Psoas muscle (tissue), 8 donors: Measurements from ENCODE around the gene MGLL. TPM values are rescaled to one million over a fixed set of nuclear protein-coding genes. Genes with fewer than 3 reads are reported as not detected.

Source experiments
- ATAC-seq, 4 donors: fragments of 200-7000 bp; cut with Tn5 transposase; one replicate each; pipeline ENCODE4 v1.9.1; 2020; ENCODE audit warnings: moderate library complexity in 3 of 4, mild to moderate bottlenecking in 2 of 4
- DNase-seq, 2 donors: peaks; one replicate each; pipeline ENCODE4 v3.0.0-alpha.2; 2020
- H3K27ac ChIP-seq: fragments of 200-600 bp; one replicate; pipeline ENCODE4 v1.8.0; 2022
- H3K27me3 ChIP-seq, 3 donors: fragments of 200-600 bp in 1 of 3; one replicate each; pipeline versions ENCODE4 v1.6.1 to v1.8.0; 2013 to 2022; ENCODE audit warnings: low read length in 2 of 3, mild to moderate bottlenecking in 2 of 3, moderate library complexity in 1 of 3; ENCODE audit not compliant: insufficient read depth in 3 of 3
- H3K36me3 ChIP-seq, 2 donors: fragments of 200-600 bp in 1 of 2; one replicate each; pipeline versions ENCODE4 v1.6.1 to v1.8.0; 2013 to 2022; ENCODE audit warnings: low read depth in 1 of 2, mild to moderate bottlenecking in 1 of 2, moderate library complexity in 1 of 2; ENCODE audit not compliant: insufficient read depth in 1 of 2
- H3K4me1 ChIP-seq: fragments of 200-600 bp; one replicate; pipeline ENCODE4 v1.8.0; 2022
- H3K4me3 ChIP-seq: fragments of 200-600 bp; one replicate; pipeline ENCODE4 v1.8.0; 2022; ENCODE audit warnings: mild to moderate bottlenecking
- H3K9me3 ChIP-seq: fragments of 200-600 bp; one replicate; pipeline ENCODE4 v1.8.0; 2022
- WGBS, 3 donors: extraction: QIAGEN DNeasy Blood & Tissue Kit; methylation state at CpG; one replicate each; pipeline versions ENCODE4 v1.1.6 to v1.1.7; 2013; 5-methylcytosine and 5-hydroxymethylcytosine counted together
- intact Hi-C, 2 donors: fragments of 100-400 bp; cut with DNase I; formaldehyde crosslinking; loops; one replicate each; pipeline versions ENCODE4 v1.11.0 to v1.14.2; 2022
- polyA plus RNA-seq, 3 donors: library from polyadenylated mRNA; stranded (reverse); fragments of 200-250 nt; gene quantifications; one replicate each; pipeline ENCODE4 v1.2.3, GENCODE V29; 2013
- total RNA-seq, 4 donors: library from RNA; stranded (reverse); fragmentation: NEBNext Ultra II Directional in 2 of 4; extraction: Animal tissue kit (Norgen Biotek cat#: 25700) in 2 of 4; gene quantifications; one replicate each; pipeline versions ENCODE4 v1.2.1 to v1.2.4, GENCODE V29; 2021 to 2023
- TF ChIP-seq, protein P1 (sequence below): fragments of 200-600 bp; IDR thresholded peaks from one replicate; pipeline ENCODE4 v1.8.0; 2022; ENCODE audit warnings: antibody characterized with exemption
- donor health status: healthy with polysubstance abuse.
- donor health status: DM: no; HTN: no; CAD: no; lungs with moderate emphysema.
- donor health status: Bipolar disorder and iron deficiency.
- donor health status: healthy.
- donor health status: DM: yes; HTN: yes; CAD: no.
- donor health status: DM: no; HTN: no; CAD: no.
- donor health status: DM: no; HTN: no; CAD: no.
- donor health status: DM: yes; HTN: yes; CAD: no.

Gene MGLL
- total and polyA plus RNA-seq, 7 donors: 32.8 to 85.6 (median 63.0) TPM

DNA sequence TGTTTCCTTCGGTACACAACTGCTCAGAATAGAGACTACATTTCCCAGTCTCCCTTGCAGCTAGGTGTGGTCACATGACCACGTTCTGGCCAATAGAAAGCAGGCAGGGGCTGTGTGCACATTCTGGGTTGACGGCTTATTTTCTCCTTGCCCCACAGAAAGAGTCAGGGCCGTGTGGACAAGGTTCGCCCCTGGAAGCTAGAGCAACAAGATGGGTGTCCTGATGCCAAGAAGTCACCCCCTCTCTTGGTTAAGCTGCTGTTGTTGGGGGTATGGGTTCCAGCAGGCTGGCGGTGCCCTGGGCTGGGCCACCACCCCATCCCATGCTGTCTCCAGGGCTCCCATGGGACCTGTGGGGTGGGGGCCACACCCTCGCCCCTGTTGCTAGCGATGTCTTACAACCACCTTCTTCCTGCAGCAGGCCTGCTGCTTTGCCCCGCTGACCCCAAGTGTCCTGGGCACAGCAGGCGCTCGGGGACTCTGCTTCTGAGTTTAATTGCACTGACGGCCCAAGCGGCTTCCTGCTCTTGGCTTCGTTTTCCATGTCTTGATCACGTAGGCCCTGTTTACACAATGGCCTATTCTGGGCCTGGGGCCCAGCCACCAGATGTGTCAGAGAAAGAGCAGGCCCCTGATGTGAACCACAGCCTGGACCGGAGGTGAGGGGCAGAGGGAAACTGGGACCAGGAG, 124.6 kb downstream of the MGLL start:
- peak; percentile 78 to 87 (median 80) for ATAC-seq
- H3K27ac ChIP-seq: peak overlapping the region; percentile 94
- TF ChIP-seq, protein P1, sequence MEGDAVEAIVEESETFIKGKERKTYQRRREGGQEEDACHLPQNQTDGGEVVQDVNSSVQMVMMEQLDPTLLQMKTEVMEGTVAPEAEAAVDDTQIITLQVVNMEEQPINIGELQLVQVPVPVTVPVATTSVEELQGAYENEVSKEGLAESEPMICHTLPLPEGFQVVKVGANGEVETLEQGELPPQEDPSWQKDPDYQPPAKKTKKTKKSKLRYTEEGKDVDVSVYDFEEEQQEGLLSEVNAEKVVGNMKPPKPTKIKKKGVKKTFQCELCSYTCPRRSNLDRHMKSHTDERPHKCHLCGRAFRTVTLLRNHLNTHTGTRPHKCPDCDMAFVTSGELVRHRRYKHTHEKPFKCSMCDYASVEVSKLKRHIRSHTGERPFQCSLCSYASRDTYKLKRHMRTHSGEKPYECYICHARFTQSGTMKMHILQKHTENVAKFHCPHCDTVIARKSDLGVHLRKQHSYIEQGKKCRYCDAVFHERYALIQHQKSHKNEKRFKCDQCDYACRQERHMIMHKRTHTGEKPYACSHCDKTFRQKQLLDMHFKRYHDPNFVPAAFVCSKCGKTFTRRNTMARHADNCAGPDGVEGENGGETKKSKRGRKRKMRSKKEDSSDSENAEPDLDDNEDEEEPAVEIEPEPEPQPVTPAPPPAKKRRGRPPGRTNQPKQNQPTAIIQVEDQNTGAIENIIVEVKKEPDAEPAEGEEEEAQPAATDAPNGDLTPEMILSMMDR: no peak
- no peaks in the 10 kb centered on the region for H3K9me3 ChIP-seq
- H3K4me3 ChIP-seq: peak overlapping the region; percentile 60
- peaks cover 50% of the 10 kb centered on the region for H3K4me1 ChIP-seq
- WGBS, 3 donors: 5 to 10% (median 9%) methylated on average over 16 of the region's 16 CpGs
- peak; percentile 83 to 93 for DNase-seq
- H3K27me3 ChIP-seq: no peaks in the 10 kb centered on the region
- intact Hi-C loops: loop anchor here (5.0 kb wide), 2 partner anchors 50 to 125 kb away; partner anchors contain the start of gene MGLL (in 2 of the 2)
- peaks cover 4 to 16% of the 10 kb centered on the region in 2 donors for H3K36me3 ChIP-seq

DNA sequence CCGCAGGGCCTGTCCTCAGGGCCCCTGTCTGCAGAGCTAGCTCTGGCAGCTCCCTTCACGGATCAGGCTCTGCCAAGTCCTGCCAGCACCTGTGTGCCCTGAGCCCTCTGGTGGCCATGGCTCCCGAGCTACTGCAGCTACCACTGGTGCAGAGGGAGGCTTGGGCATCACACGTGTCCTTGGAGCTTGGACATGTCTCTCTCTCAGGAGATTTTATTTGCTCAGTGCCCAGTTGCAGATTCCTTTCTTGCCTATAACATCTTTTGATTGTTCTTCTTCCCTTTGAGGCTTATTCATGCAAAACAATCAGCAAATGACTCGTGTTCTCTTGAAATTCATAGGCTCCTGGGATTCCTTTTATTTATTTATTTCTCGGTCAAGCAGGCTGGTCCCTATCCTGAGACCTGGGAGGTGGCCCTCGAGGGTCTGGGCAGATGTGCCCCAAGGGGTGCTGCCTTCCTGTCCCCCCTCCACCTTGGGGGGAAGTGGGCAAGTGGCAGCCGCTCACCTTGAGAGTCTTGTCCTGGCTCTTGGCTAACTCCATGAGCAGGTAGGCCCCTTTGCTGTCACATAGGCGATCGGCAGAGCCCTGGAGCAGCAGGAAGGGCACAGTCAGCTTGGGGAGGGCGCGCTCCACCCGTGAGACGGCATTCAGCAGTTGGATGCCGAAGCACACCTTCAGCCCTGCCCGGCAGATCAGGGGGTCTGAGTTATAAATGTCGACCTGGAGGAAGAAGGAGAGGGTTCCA, 127.7 kb downstream of the MGLL start:
- ATAC-seq (peak; percentile 65 to 74 (median 68)), DNase-seq (peak; percentile 70 to 91)
- intact Hi-C loops: loop anchor here (5.0 kb wide), 4 partner anchors 42 to 128 kb away; partner anchors contain the start of gene MGLL (in 2 of the 2)
- 66 to 67% (median 66%) methylated on average over 17 of the region's 17 CpGs for WGBS, 3 donors
- peaks cover 36% of the 10 kb centered on the region for H3K4me1 ChIP-seq
- H3K27ac ChIP-seq: peak overlapping the region; percentile 44
- peaks cover 4 to 33% of the 10 kb centered on the region in 2 donors for H3K36me3 ChIP-seq
- H3K27me3 ChIP-seq: no peaks in the 10 kb centered on the region
- no peak overlapping the region for H3K4me3 ChIP-seq
- H3K9me3 ChIP-seq: no peaks in the 10 kb centered on the region
- TF ChIP-seq, protein P1: peak; percentile 58

DNA sequence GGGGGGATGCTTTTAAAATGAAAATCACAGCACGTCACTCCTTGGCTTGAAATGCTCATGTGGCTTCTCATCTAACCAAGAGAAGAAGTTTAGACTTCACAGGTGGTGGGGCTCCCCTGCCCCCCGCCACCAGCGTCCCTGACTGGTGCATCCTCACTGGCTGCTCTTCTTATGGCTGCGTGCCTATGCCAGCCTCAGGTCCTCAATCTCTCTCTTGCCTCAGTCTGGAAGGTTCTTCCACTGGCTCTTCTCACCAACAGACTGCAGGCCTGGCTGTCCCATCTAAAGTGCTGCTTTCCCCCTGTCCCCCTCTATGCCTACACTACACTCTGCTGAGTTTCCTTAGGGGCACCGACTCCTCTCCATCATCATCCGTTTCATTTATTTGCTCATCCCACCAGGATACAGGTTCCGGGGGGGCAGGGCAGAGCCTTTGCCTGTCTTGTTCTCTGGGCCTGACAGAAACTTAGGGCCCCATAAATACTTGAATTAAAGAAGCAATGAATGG, 128.9 kb downstream of the MGLL start:
- no peaks in the 10 kb centered on the region for H3K27me3 ChIP-seq
- ATAC-seq: no peak
- peak; percentile 3 to 22 for DNase-seq
- 90 to 92% (median 92%) methylated on average over 7 of the region's 7 CpGs for WGBS, 3 donors
- no peak overlapping the region for H3K4me3 ChIP-seq
- peaks cover 36% of the 10 kb centered on the region for H3K4me1 ChIP-seq
- TF ChIP-seq, protein P1: no peak
- H3K36me3 ChIP-seq: peaks cover 4 to 33% of the 10 kb centered on the region in 2 donors
- intact Hi-C loops: loop anchor here (2.0 to 5.0 kb wide), 3 partner anchors 41 to 116 kb away; no protein-coding TSS in a partner anchor
- H3K27ac ChIP-seq: no peak overlapping the region
- H3K9me3 ChIP-seq: no peaks in the 10 kb centered on the region

DNA sequence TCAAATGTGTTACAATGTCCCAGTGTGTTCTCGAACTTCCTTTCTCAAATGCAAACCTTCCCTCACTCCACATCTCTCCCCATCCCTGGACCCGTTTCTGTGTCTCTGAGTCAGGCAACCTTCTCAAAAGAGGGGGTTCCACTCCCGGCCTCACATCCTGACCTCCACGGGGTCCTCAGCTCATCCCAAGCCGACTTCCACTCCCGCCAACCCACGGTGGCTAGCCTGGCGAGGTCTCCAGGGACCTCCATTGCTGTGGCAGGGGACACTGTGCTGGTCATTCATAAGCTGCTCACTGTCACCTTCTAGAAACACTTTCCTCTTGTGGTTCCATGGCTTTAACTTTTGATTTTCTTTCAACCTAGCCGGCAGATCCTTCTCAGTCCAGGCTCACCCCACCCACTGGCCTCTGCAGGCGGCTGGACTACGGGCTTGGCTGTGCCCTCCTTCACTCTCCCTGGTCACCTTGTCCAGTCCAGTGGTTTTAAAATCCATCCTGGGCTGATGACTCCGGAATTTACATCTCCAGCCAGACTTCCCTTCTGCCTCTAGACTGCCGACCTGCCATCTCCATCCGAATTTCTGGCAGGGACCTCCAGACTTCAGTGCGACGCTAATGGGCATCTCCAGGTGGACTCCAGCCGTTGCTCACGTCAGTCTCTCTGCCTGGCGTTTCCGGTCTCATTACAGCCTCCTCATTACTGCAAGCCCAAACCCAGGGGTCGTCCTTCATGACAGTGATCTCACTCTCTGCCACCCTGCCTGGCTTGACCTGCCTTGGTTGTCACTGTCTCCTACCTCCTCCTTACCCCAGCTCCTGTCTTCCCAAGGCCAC, 129.6 kb downstream of the MGLL start:
- no peak overlapping the region for H3K4me3 ChIP-seq
- TF ChIP-seq, protein P1: no peak
- no peaks in the 10 kb centered on the region for H3K27me3 ChIP-seq
- peak; percentile 4 to 23 for DNase-seq
- ATAC-seq: no peak
- no peak overlapping the region for H3K27ac ChIP-seq
- peaks cover 35% of the 10 kb centered on the region for H3K4me1 ChIP-seq
- no peaks in the 10 kb centered on the region for H3K9me3 ChIP-seq
- intact Hi-C loops: loop anchor here (2.0 to 5.0 kb wide), 3 partner anchors 40 to 115 kb away; no protein-coding TSS in a partner anchor
- 83 to 90% (median 85%) methylated on average over 21 of the region's 21 CpGs for WGBS, 3 donors
- peaks cover 4 to 33% of the 10 kb centered on the region in 2 donors for H3K36me3 ChIP-seq
